CD4-positive, alpha-beta T cell (primary cell): ENCODE measurements around the gene ICA1. TPM values are rescaled to one million over a fixed set of nuclear protein-coding genes. Genes with fewer than 3 reads are reported as not detected.
A peak's percentile ranks its signal among the peaks of the same experiment; 100 is the strongest.

Source experiments
- ATAC-seq: fragments of 200-7000 bp; cut with Tn5 transposase; one replicate; pipeline ENCODE4 v1.10.0; 2022; ENCODE audit warnings: mild to moderate bottlenecking; ENCODE audit not compliant: poor library complexity
- CTCF ChIA-PET: fragments of 350-600 bp; sonication (Branson Sonifier 250); formaldehyde crosslinking; loops from one replicate; lab custom pipeline; 2021; ENCODE audit warnings: antibody characterized with exemption, inconsistent platforms; lab: Charles Lee
- POLR2A ChIA-PET: fragments of 350-600 bp; sonication (Branson Sonifier 250); formaldehyde crosslinking; loops from one replicate; lab custom pipeline; 2021; ENCODE audit warnings: antibody characterized with exemption, inconsistent platforms; lab: Charles Lee
- DNase-seq, 14 experiments: peaks; one replicate each; pipeline ENCODE4 v3.0.0-alpha.2; 2013 to 2020; ENCODE audit warnings: mixed read lengths in 2 of 14
- H3K27ac ChIP-seq, 2 donors: one replicate each; pipeline versions ENCODE4 v1.5.1 to v1.7.0; 2013; ENCODE audit warnings: low read length in 2 of 2, low read depth in 1 of 2, mild to moderate bottlenecking in 1 of 2
- H3K27me3 ChIP-seq, 2 experiments: 1 replicate in 1 of 2; 2 replicates in 1 of 2; pipeline versions ENCODE4 v1.6.1 to v1.7.0; 2013; ENCODE audit warnings: low read length in 2 of 2, control low read depth in 1 of 2, mild to moderate bottlenecking in 1 of 2, moderate library complexity in 1 of 2; ENCODE audit not compliant: insufficient read depth in 2 of 2, control insufficient read depth in 1 of 2
- H3K36me3 ChIP-seq: one replicate; pipeline ENCODE4 v1.6.1; 2013; ENCODE audit warnings: low read length, control low read depth; ENCODE audit not compliant: insufficient read depth
- H3K4me1 ChIP-seq: one replicate; pipeline ENCODE4 v1.6.1; 2013; ENCODE audit warnings: low read length, control low read depth; ENCODE audit not compliant: insufficient read depth
- H3K4me3 ChIP-seq: one replicate; pipeline ENCODE4 v1.5.1; 2013; ENCODE audit warnings: mild to moderate bottlenecking, low read length, moderate library complexity
- H3K9me3 ChIP-seq, 2 experiments: 1 replicate in 1 of 2; 2 replicates in 1 of 2; pipeline versions ENCODE4 v1.6.1 to v1.7.0; 2013; ENCODE audit warnings: low read length in 2 of 2, mild to moderate bottlenecking in 2 of 2, control low read depth in 1 of 2, moderate library complexity in 1 of 2; ENCODE audit not compliant: control insufficient read depth in 1 of 2, insufficient read depth in 1 of 2
- H3K27ac Mint-ChIP-seq: one replicate; pipeline ENCODE4 v1.8.0; 2020; ENCODE audit warnings: mixed read lengths
- H3K27me3 Mint-ChIP-seq: one replicate; pipeline ENCODE4 v1.8.0; 2021; ENCODE audit warnings: mixed read lengths
- H3K36me3 Mint-ChIP-seq: one replicate; pipeline ENCODE4 v1.8.0; 2021; ENCODE audit warnings: low read depth, mixed read lengths
- H3K4me1 Mint-ChIP-seq: one replicate; pipeline ENCODE4 v1.8.0; 2021; ENCODE audit warnings: low read depth, mixed read lengths
- H3K4me3 Mint-ChIP-seq: one replicate; pipeline ENCODE4 v1.8.0; 2020; ENCODE audit warnings: mild to moderate bottlenecking, mixed read lengths
- H3K9me3 Mint-ChIP-seq: one replicate; pipeline ENCODE4 v1.8.0; 2020; ENCODE audit warnings: mixed read lengths
- intact Hi-C, 2 experiments: fragments of 100-400 bp; cut with DNase I in 1 of 2; cut with micrococcal nuclease in 1 of 2; formaldehyde crosslinking; loops; one replicate each; pipeline versions ENCODE4 v1.15.1 to v1.9.0; 2023 to 2025; cut with DNase I, micrococcal nuclease
- total RNA-seq, 174 experiments: library from RNA in 2 of 174; stranded (reverse) in 2 of 174; gene quantifications; one replicate each; pipeline ENCODE4 v1.2.3 and lab custom pipeline; 2021 to 2026
- TF ChIP-seq, protein P1 (sequence below): fragments of 200-600 bp; IDR thresholded peaks from one replicate; pipeline ENCODE4 v1.8.0; 2022; ENCODE audit warnings: antibody characterized with exemption, mild to moderate bottlenecking

ICA1 gene
- total RNA-seq, 2 experiments from 2014 or later: 0.95 to 1.7 TPM

DNA sequence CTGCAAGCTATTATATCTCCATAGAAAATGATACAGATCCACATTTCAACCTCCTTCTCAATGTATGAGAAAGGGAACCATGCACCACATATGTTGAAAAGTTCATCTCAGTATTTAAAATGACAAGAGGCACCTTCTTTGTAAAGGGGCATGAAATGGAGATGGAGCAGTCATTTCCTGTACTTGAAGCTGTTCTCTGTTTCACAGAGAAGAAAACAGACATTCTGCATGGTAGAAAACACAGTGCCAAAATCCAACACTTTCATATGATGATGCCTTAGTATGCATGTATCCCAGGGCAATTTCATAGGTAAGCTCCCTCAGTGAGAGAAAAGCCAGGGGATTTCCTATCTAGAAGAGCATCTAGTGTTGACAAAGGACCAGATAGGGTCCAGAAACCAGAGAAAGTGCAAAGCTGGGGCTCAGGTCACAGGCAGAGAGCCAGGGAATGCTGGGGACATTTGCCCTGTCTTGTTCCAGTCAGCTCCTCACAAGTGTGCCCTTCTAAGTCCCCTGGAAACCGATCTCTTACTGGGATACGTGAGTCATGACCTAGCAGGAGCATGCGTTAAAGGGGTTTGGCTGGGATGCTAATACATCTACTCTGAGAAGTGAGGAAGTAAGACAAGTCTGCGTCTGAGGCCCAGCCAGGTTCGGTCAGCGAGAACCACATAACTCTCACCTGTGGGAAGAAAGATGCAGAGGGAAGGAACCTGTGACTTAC, 118.7 kb downstream of the ICA1 start:
- no peaks in the 10 kb centered on the region for H3K36me3 Mint-ChIP-seq
- H3K4me3 Mint-ChIP-seq: peak overlapping the region; percentile 12
- TF ChIP-seq, protein P1, sequence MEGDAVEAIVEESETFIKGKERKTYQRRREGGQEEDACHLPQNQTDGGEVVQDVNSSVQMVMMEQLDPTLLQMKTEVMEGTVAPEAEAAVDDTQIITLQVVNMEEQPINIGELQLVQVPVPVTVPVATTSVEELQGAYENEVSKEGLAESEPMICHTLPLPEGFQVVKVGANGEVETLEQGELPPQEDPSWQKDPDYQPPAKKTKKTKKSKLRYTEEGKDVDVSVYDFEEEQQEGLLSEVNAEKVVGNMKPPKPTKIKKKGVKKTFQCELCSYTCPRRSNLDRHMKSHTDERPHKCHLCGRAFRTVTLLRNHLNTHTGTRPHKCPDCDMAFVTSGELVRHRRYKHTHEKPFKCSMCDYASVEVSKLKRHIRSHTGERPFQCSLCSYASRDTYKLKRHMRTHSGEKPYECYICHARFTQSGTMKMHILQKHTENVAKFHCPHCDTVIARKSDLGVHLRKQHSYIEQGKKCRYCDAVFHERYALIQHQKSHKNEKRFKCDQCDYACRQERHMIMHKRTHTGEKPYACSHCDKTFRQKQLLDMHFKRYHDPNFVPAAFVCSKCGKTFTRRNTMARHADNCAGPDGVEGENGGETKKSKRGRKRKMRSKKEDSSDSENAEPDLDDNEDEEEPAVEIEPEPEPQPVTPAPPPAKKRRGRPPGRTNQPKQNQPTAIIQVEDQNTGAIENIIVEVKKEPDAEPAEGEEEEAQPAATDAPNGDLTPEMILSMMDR: no peak
- no peaks in the 10 kb centered on the region for H3K27me3 ChIP-seq
- no peaks in the 10 kb centered on the region for H3K9me3 Mint-ChIP-seq
- H3K27ac ChIP-seq: peak overlapping the region in 1 of 2 donors; percentile 47
- peaks cover 82% of the 10 kb centered on the region for H3K4me1 Mint-ChIP-seq
- DNase-seq (peak in 4 of 14 experiments; percentile 41 to 62 (median 45)), ATAC-seq (peak; percentile 55)
- H3K4me3 ChIP-seq: peak overlapping the region; percentile 27
- no peaks in the 10 kb centered on the region for H3K9me3 ChIP-seq
- ChIA-PET POLR2A (interaction anchor here (0.8 to 2.3 kb wide), 13 partner anchors 9 to 503 kb away, joined by 3 to 14 read pairs (median 5); partner anchors contain the start of genes GLCCI1 and UMAD1), CTCF (interaction anchor here (0.7 to 1.2 kb wide), 2 partner anchors 11 to 17 kb away, joined by 3 read pairs; no protein-coding TSS in a partner anchor)
- no peaks in the 10 kb centered on the region for H3K36me3 ChIP-seq
- H3K27me3 Mint-ChIP-seq: no peaks in the 10 kb centered on the region
- intact Hi-C loops: no loop called here
- peak overlapping the region; percentile 71 for H3K27ac Mint-ChIP-seq
- peaks cover 28% of the 10 kb centered on the region for H3K4me1 ChIP-seq

DNA sequence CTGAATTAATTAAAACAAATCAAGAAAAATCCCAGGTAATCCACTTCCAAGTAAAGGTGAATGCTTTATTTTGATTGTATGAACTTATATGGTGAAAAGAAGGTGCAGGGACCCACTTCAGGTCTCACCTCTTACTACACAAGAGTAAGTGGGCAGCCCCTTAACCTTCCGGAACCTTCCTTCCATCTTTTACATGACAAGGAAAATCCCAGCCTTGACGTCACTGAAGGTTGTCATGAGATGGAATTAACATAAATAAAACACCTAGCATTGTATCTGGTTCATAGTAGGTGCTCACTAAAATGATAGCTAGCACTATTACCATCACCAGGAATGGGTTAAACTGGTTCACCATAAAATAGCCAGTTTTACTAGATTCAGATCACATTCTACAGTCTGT, 119.5 kb downstream of the ICA1 start:
- ATAC-seq: no peak
- ChIA-PET CTCF (interaction anchor here (0.7 to 1.2 kb wide), 2 partner anchors 10 to 17 kb away, joined by 3 read pairs; no protein-coding TSS in a partner anchor), POLR2A (interaction anchor here (1.2 to 2.3 kb wide), 9 partner anchors 8 to 503 kb away, joined by 3 to 14 read pairs (median 5); partner anchors contain the start of gene UMAD1)
- no peaks in the 10 kb centered on the region for H3K36me3 Mint-ChIP-seq
- no peaks in the 10 kb centered on the region for H3K9me3 ChIP-seq
- intact Hi-C loops: no loop called here
- H3K36me3 ChIP-seq: no peaks in the 10 kb centered on the region
- peaks cover 24% of the 10 kb centered on the region for H3K4me1 ChIP-seq
- peaks cover 84% of the 10 kb centered on the region for H3K4me1 Mint-ChIP-seq
- peak overlapping the region in 1 of 2 donors; percentile 47 for H3K27ac ChIP-seq
- TF ChIP-seq, protein P1: no peak
- H3K4me3 ChIP-seq: no peak overlapping the region
- no peaks in the 10 kb centered on the region for H3K27me3 Mint-ChIP-seq
- no peak for DNase-seq
- peak overlapping the region; percentile 71 for H3K27ac Mint-ChIP-seq
- no peak overlapping the region for H3K4me3 Mint-ChIP-seq
- no peaks in the 10 kb centered on the region for H3K27me3 ChIP-seq
- H3K9me3 Mint-ChIP-seq: no peaks in the 10 kb centered on the region

DNA sequence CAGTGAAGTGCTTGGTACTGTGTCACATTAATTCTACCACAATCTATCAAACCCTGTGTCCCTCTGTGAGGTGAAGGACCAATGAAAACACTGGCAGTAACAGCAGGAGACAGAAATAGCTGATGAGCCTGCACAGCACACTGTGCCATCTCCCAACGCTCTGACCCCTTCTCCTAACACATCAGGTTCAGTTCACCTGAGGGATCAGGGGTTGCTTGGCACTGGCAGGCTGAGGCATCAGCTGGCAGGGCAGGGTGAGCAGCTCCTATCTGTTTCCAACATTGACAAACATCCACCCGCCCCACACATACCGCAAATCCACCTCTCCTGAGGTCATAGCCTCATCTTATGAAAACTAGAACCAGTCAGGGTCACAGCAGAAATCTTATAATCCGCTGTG, 120.9 kb downstream of the ICA1 start:
- Mint-ChIP-seq H3K27ac (peak overlapping the region; percentile 71), H3K9me3 (no peaks in the 10 kb centered on the region), H3K4me3 (peak overlapping the region; percentile 52), H3K36me3 (no peaks in the 10 kb centered on the region), H3K27me3 (no peaks in the 10 kb centered on the region), H3K4me1 (peaks cover 70% of the 10 kb centered on the region)
- no peak overlapping the region for H3K27ac ChIP-seq
- DNase-seq: no peak
- ChIA-PET POLR2A (interaction anchor here (1.0 to 1.3 kb wide), 3 partner anchors 9 to 171 kb away, joined by 3 to 6 read pairs (median 3); no protein-coding TSS in a partner anchor), CTCF (no interaction called here)
- H3K36me3 ChIP-seq: no peaks in the 10 kb centered on the region
- peaks cover 20% of the 10 kb centered on the region for H3K4me1 ChIP-seq
- ATAC-seq: peak; percentile 30
- H3K27me3 ChIP-seq: no peaks in the 10 kb centered on the region
- no peaks in the 10 kb centered on the region for H3K9me3 ChIP-seq
- H3K4me3 ChIP-seq: peak overlapping the region; percentile 3
- TF ChIP-seq, protein P1: no peak
- intact Hi-C loops: no loop called here
